Omental fat pad (tissue), 4 donors: ENCODE measurements around the gene CACNA1G. TPM values are rescaled to one million over a fixed set of nuclear protein-coding genes. Genes with fewer than 3 reads are reported as not detected.

Experiments used
- ATAC-seq: fragments of 150-250 bp; one replicate; pipeline ENCODE4 v1.9.1; 2016; ENCODE audit warnings: mild to moderate bottlenecking, moderate library complexity; ENCODE audit not compliant: low FRiP score
- DNase-seq: peaks from one replicate; pipeline ENCODE4 v3.0.0-alpha.2; 2019; ENCODE audit warnings: low spot score
- CTCF ChIP-seq, 3 donors: fragments of 450-650 bp; IDR thresholded peaks; one replicate each; pipeline ENCODE4 v1.5.1; 2016 to 2017; ENCODE audit warnings: antibody characterized with exemption in 3 of 3, mild to moderate bottlenecking in 3 of 3, moderate library complexity in 2 of 3
- total RNA-seq, 4 donors: library from RNA; depleted of rRNA; stranded (reverse); fragments of >200 nt; gene quantifications; one replicate each; pipeline ENCODE4 v1.1.0, GENCODE V29; 2016

The CACNA1G gene
- total RNA-seq, 4 donors from 2014 or later, result 0.32 to 3.8 (median 1.2) TPM

- no peak for ATAC-seq
- no peak for DNase-seq
- TF ChIP-seq CTCF (IDR thresholded peaks at IDR 0.05), result no peak
These were observed 37.3 kb upstream of the CACNA1G start for GRCh38 chr17:50523208-50523607.

GRCh38 chr17:50524838-50525237 is 35.7 kb upstream of the CACNA1G start:
- DNase-seq (no peak), ATAC-seq (no peak)
- no peak for TF ChIP-seq CTCF (IDR thresholded peaks at IDR 0.05)

GRCh38 chr17:50527155-50527762 is 33.3 kb upstream of the CACNA1G start:
- ATAC-seq, result no peak

GRCh38 chr17:50527949-50528474 is 32.5 kb upstream of the CACNA1G start:
- TF ChIP-seq CTCF (IDR thresholded peaks at IDR 0.05), result no peak
- DNase-seq (no peak), ATAC-seq (no peak)

More at GRCh38 chr17:50527155-50527762, 33.3 kb upstream of the CACNA1G start:
- no peak for DNase-seq
- TF ChIP-seq CTCF (IDR thresholded peaks at IDR 0.05), result no peak

GRCh38 chr17:50529849-50530248 is 30.7 kb upstream of the CACNA1G start:
- no peak for DNase-seq
- TF ChIP-seq CTCF (IDR thresholded peaks at IDR 0.05), result no peak
- ATAC-seq, result no peak

GRCh38 chr17:50531428-50532025 is 29.0 kb upstream of the CACNA1G start:
- ATAC-seq, result no peak
- DNase-seq, result no peak
- TF ChIP-seq CTCF (IDR thresholded peaks at IDR 0.05), result no peak
